Subcutaneous adipose tissue (tissue), 4 donors: ENCODE measurements around the gene RP2. TPM values are rescaled to one million over a fixed set of nuclear protein-coding genes. Genes with fewer than 3 reads are reported as not detected.

Experiments
- total RNA-seq, 4 donors: library from RNA; depleted of rRNA; stranded (reverse); fragments of >200 nt; gene quantifications; one replicate each; pipeline ENCODE4 v1.1.0, GENCODE V29; 2016
- TF ChIP-seq, protein P1 (sequence below): fragments of 450-650 bp; IDR thresholded peaks from one replicate; pipeline ENCODE4 v1.5.1; 2016; ENCODE audit warnings: low read depth, mild to moderate bottlenecking, control low read depth, antibody characterized with exemption, moderate library complexity

Gene RP2
- total RNA-seq, 4 donors from 2014 or later: 8.9 to 21.4 (median 15.5) TPM

DNA sequence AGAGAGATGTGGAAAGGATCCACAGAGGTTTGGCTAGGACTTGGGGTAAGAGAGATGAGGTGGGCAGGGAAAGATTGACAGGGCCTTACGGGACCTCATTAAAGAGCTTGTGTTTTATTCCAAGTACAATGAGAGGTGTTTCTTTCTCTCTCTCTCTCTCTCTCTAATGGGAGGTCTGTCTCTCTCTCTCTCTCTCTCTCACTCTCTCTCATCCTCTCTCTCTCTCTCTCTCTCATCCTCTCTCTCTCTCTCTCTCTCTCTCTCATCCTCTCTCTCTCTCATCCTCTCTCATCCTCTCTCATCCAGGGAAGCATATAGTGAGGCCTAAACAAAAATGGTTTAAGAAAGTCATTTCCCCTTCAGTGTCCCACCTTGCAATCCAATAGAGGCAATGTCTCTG lies 80.8 kb downstream of the RP2 start:
- TF ChIP-seq, protein P1, sequence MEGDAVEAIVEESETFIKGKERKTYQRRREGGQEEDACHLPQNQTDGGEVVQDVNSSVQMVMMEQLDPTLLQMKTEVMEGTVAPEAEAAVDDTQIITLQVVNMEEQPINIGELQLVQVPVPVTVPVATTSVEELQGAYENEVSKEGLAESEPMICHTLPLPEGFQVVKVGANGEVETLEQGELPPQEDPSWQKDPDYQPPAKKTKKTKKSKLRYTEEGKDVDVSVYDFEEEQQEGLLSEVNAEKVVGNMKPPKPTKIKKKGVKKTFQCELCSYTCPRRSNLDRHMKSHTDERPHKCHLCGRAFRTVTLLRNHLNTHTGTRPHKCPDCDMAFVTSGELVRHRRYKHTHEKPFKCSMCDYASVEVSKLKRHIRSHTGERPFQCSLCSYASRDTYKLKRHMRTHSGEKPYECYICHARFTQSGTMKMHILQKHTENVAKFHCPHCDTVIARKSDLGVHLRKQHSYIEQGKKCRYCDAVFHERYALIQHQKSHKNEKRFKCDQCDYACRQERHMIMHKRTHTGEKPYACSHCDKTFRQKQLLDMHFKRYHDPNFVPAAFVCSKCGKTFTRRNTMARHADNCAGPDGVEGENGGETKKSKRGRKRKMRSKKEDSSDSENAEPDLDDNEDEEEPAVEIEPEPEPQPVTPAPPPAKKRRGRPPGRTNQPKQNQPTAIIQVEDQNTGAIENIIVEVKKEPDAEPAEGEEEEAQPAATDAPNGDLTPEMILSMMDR: no peak

DNA sequence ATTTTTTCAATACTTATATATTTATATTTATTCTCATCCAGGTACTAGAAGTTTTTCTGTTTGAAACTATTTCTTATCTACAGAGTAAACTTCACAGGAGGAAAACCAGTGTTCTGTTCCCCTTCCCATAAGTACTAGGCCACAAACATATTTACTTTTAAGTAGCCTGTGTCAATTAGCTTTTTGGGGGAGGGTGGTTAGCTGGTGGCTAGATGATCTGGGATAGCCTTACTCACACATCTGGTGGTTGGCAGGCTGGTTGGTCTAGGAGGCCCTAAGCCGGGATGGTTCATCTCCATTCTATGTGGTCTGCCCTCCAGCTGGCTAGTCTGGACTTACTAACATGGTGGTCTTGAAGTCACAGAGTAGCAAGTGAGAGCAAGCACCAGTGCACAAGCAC lies 81.6 kb downstream of the RP2 start:
- TF ChIP-seq, protein P1: no peak

DNA sequence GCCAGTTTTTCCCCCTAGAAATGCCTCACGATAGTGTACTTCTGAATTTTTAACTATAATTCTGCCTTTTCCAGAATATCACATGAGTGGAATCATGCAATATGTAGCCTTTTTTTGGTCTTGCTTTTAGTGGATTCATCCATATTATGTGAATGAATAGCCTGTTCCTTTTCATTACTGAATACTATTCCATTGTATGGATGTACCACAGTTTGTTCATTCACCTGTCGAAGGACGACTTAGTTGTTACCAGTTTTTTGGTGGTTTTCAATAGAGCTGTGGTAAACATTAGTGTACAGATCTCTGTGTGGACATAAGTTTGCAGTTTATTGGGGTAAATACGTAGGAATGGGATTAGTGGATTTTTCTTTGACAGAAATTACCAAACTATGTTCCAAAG lies 83.4 kb downstream of the RP2 start:
- TF ChIP-seq, protein P1: no peak

DNA sequence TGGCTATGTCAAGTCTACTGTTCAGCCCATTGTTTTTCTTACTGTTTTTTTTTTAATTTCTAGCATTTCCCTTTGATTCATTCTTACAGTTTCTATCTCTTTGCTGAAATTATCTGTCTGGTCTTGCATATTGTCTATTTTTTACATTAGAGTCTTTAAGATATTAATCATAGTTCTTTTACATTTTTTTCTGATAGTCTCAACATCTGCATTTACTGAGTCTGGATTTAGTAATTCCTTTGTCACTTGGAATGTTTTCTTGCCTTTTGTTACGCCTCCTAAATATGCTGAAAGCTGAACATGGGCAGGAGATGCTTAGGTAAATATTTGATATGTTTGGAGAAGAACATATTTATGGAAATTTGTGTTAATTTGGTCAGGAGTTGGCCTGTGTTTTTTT lies 85.8 kb downstream of the RP2 start:
- TF ChIP-seq, protein P1: no peak

DNA sequence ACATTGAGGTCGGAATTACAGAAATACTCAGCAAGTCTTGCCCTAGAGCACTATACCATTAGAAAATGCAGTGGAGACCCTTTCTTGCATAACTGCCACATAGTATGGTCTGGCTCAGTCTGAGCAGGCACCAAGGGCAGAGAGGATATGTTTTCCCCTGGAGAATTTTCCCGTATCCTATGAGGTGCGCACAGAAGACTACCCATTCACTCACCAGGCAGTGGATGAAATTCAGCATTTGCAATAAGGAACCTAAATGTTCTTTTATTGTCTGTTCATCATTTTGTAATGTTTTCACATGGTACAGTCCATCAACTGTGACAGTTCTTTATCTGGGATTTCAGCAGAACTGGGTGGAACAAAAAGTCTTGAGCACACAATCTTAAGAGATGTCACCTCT lies 90.9 kb downstream of the RP2 start:
- TF ChIP-seq, protein P1: no peak

DNA sequence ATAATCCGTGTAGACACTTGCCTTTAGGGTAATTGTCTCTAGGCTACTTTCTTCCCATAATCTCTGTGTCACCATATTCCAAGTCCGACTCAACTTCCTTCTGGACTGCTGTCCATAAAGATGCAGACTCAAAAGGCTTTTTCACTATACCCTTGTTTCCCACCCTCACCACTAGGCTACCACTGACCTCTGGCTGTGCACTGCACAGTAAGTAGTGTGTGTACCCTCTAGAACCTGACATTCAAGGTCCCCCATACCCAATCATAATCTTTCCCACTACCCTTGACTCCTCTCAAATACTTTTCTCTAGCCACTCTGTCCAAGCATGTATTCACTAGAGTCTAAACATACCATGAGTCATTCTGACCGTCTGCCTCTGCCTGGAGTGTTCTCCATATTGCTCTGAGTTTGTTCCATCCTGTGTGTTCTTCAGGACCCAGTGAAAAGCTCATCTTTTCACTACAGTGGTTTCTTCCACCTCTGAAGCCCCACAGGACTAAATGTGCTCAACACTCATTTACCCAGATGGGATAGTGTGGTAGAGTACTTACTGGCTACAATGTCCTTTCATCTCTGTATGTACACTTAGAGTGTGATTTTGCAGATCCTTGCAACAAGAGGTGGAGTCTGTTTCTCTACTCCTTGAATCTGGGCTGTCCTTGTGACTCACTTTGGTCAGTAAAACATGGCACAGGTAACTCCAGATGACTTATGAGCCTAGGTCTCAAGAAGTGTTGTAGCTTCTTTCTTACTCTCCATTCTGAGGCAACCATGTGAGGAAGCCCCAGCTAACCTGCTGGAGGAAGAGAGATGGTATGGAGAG lies 92.8 kb downstream of the RP2 start:
- TF ChIP-seq, protein P1: no peak

Other genes with a start within 250 kb of the RP2 start
- 10 to 100 TPM in 1 of 4 donors, 1 to 10 TPM in 3; 1.5 to 15.5 (median 4.5) TPM for gene SLC9A7, start 77.9 kb upstream of the RP2 start, total RNA-seq
- gene JADE3, start 75.4 kb downstream of the RP2 start, total RNA-seq: 1 to 10 TPM; 6.8 to 8.3 (median 8.1) TPM
- gene RGN, start 241.4 kb downstream of the RP2 start, total RNA-seq: 1 to 10 TPM; 2.0 to 6.4 (median 4.0) TPM